OCI-M1 (cell line): ENCODE measurements around the gene NETO1.
A peak's percentile ranks its signal among the peaks of the same experiment; 100 is the strongest.

ENCODE experiments used
- DNase-seq: peaks from one replicate; lab custom pipeline; 2025; lab: John Stamatoyannopoulos, UW

The NETO1 gene

GRCh38 chr18:72727038-72727655 is 140.6 kb downstream of the NETO1 start:
- no peak for DNase-seq

GRCh38 chr18:72726201-72726600 is 141.6 kb downstream of the NETO1 start:
- no peak for DNase-seq

DNA sequence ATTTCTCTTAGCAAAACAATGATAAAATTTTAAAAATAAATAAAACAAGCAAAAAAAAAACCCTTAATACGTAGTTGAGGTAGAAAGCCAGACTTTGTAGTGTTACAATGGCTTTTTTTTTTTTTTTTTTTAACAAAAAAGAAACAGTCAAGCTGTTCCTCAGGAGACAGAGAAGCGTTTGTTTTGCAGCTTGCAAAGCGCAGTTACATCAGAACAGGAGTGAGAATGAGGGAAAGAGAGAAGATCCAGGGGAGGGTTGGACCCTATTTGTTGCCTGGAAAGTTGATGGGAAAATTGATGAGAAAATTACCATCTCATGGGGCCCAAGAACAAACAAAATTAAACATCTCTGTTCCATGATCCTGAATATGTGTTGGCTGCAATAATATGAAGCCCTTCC is 146.5 kb downstream of the NETO1 start:
- no peak for DNase-seq

- peak; percentile 42 for DNase-seq
These were observed 147.7 kb downstream of the NETO1 start for GRCh38 chr18:72720116-72720515.

DNA sequence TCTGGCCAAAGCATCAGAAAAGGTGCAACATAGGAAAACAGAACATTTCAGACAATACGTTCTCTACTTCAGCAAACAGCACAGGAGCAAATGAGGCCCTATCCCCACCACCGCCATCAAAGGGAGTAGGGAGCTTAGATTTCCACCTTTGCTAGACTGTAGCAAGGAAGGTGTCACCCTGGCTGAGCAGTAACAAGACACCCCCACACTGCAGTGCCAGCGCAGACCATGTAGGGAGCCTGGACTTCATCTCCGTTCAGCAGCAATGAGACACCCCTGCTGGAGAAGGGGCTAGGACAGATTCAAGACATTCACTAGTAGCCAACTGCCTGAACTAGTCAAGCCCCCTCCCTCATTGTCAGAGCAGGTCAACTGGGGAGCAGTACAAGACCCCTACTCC is 163.6 kb downstream of the NETO1 start:
- no peak for DNase-seq

DNA sequence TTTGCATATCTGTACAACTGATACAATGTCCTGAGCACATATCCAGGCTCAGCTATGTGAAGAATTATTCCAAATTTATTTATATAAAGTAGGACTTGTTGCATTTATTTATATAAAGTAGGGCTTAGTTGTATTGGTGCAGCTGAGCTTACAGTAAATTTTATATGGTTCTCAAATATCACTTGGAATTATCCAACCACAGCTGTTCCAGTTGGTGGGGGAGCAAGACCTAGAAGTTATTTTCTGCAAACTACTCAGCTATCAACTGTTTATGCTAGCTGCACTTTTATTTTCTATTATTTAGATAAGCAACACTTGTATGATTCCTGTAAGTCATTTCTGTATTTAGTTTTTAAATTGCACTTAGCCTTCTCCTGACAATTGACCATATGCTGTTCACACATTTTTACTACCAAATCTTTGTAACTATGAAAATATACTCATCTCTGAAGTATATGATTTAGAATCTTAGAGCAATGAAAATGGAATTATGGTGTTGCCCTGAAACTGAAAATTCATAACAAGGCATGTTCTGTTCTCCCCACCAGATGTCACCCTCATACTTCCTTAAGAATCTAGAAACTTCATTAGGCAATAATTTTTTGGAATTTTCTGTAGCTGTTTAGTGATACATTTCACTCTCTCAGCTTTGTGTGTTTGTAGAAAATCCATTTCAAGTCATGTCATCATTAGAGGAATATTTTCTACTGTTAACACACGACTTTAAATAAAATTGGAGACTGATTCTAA is 166.7 kb downstream of the NETO1 start:
- peak; percentile 63 for DNase-seq

DNA sequence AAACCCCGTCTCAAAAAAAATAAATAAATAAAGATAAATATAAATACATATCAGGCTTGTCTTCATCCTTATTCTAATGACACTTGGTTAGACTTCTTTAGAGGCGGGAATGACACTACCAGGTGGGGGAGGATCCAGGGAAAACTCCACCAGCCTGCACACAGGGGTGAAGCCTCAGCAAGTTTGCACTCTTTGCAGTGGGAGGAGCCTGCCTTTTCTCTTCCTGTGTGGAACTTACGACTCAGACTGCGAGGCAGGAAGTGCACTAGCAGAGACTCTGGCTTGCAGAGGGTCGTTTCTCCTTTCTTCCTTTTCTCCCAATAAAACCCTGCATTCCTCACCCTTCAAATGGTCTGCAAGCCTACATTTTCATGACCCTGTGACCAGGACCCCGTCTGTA is 170.1 kb downstream of the NETO1 start:
- no peak for DNase-seq

DNA sequence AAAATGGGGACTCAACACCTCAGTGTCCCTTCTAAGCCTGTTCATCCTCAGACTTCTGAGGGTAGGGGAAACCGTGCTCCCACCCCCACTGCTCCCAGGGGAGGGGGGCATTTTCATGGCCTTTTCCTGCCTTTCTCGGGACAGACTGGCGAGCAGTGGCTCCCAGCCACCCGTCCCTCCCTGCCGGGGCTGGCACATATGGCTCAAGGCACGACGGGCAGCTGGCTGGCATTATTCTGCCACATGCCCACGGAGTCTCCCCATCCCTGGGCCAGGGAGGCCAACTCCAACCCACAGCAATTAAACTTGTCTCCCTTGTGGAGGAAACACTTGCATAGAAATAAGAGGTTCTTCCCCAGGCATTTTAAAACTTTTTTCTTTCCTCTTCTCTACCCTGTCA is 175.2 kb downstream of the NETO1 start:
- DNase-seq: no peak
